HG03097 (cell line): Measurements from ENCODE around the gene CSF2.

Experiments
- ATAC-seq: cut with Tn5 transposase; IDR thresholded peaks from one replicate; pipeline ENCODE4 v1.9.1; 2021; ENCODE audit not compliant: unreplicated experiment, low FRiP score

Gene CSF2

GRCh38 chr5:132067941-132068808, 5.4 kb upstream of the CSF2 start:
- ATAC-seq: no peak

- no peak for ATAC-seq
Measured at GRCh38 chr5:132069561-132069960, 4.0 kb upstream of the CSF2 start.

DNA sequence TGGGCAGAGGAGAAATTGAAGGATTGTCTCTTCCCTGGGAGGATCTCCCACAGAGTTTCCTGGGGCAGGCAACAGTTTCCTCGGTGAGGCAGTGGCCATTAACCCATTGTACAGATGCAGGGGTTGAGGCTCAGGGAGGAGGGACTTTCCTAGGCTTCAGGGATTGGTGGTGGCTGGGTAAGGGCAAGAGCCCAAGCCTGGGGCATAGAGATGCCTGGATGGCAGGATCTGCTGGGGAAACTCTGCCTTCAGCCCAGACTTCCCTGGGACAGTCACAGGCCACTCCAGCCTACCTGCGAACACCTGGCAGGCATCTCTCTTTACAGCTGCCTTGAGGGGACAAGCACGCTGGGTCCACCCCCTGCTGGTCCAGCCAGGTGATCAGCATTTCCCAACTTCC, 3.6 kb upstream of the CSF2 start:
- no peak for ATAC-seq

GRCh38 chr5:132070460-132071337, 2.9 kb upstream of the CSF2 start:
- ATAC-seq: no peak

DNA sequence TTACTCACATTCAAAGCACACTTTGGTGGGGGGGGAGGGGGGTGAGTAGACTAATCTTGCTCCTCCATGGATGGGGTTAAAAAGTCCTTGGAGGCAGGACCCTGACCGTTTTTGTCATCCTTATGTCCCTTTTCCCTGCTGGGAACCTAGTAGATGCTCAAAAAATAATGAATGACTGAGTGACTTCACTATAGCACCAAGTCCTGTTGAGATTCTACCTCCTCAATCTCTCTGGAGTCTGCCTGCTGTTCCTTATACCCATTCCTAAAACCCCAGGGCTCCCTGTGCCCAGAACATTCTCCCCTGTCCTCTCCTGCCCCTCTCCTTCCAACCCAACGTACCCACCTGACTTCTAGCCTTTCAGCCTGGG, 2.3 kb upstream of the CSF2 start:
- no peak for ATAC-seq

DNA sequence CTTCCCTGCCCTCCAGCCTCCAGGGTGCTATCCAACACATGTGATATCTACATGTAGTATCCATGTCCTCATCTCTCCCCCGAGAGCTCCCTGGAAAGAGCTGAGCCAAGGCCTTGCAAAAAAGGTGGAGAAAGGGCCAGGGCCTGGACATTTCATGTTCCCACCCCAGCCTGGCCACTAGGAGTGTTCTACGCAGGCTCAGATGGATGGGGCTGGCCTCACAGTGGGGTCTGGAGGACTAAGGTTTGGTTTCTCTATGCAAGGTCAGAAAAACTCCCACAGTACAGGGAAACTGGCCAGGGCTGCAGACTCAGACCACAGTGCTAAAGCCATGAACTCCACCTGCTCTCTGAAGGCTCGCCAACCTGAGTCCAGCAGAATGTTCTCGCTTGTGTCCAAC, 1.5 kb upstream of the CSF2 start:
- no peak for ATAC-seq

- ATAC-seq: no peak
Measured at GRCh38 chr5:132072528-132072927, 1.1 kb upstream of the CSF2 start.

GRCh38 chr5:132074091-132074771, 642 bp downstream of the CSF2 start:
- no peak for ATAC-seq

DNA sequence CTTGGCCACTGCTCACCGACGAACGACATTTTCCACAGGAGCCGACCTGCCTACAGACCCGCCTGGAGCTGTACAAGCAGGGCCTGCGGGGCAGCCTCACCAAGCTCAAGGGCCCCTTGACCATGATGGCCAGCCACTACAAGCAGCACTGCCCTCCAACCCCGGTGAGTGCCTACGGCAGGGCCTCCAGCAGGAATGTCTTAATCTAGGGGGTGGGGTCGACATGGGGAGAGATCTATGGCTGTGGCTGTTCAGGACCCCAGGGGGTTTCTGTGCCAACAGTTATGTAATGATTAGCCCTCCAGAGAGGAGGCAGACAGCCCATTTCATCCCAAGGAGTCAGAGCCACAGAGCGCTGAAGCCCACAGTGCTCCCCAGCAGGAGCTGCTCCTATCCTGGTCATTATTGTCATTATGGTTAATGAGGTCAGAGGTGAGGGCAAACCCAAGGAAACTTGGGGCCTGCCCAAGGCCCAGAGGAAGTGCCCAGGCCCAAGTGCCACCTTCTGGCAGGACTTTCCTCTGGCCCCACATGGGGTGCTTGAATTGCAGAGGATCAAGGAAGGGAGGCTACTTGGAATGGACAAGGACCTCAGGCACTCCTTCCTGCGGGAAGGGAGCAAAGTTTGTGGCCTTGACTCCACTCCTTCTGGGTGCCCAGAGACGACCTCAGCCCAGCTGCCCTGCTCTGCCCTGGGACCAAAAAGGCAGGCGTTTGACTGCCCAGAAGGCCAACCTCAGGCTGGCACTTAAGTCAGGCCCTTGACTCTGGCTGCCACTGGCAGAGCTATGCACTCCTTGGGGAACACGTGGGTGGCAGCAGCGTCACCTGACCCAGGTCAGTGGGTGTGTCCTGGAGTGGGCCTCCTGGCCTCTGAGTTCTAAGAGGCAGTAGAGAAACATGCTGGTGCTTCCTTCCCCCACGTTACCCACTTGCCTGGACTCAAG, 1.5 kb downstream of the CSF2 start:
- no peak for ATAC-seq

DNA sequence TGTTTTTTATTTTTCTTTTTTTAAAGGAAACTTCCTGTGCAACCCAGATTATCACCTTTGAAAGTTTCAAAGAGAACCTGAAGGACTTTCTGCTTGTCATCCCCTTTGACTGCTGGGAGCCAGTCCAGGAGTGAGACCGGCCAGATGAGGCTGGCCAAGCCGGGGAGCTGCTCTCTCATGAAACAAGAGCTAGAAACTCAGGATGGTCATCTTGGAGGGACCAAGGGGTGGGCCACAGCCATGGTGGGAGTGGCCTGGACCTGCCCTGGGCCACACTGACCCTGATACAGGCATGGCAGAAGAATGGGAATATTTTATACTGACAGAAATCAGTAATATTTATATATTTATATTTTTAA, 2.1 kb downstream of the CSF2 start:
- no peak for ATAC-seq

DNA sequence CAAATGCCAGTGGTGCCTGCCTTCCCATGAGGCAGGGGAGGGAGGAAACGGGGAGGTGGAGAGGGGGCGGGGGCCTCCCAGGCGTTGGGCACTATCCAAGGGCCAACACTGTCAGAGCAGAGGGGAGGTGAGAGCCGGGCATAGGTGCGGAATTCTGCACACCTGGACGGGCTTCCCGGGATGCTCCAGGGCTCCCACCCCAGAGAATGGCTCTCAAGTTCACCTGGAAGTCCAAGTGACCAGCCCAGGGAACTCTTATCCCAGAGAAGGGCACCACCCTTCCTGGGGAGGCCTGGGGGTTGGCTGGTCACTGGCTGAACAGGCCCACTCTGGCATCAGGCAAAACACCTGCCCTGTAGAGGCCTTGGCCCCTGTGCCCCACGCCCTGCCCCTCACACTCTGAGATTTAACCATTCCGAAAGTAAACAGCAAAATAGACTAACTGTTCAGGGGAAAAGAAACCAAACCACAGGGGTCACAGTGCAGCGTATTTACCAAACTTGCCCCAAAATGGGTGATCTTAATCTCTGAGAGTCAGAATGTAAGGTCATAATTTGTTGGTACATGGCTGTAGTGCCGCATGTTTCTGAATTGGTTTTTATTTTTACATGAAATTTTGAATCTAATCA, 2.7 kb downstream of the CSF2 start:
- ATAC-seq: no peak

GRCh38 chr5:132076983-132077382, 3.4 kb downstream of the CSF2 start:
- no peak for ATAC-seq

- no peak for ATAC-seq
Measured at GRCh38 chr5:132079081-132079480, 5.5 kb downstream of the CSF2 start.

GRCh38 chr5:132079619-132080018, 6.0 kb downstream of the CSF2 start:
- ATAC-seq: no peak

DNA sequence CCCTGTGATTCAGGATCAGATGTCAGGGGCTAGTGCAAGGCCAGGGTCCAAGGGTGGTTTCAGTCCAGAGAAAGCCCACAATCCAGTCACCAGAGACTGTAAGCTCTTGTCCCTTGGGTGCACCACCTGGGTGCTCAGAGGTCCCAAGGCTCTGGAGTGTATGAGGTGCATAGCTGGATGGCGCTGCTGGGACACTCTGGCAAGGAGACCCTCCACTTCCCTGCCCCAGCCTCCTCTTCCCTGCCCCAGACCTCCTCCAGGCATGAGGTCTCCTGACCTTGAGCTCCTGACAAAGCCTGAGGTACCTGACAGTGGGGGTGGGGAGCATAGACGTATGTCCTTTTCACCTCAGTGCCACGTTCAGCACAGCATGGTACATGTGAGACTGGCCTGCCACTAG, 7.0 kb downstream of the CSF2 start:
- no peak for ATAC-seq

GRCh38 chr5:132081458-132081857, 7.9 kb downstream of the CSF2 start:
- ATAC-seq: no peak

GRCh38 chr5:132082329-132083023, 8.9 kb downstream of the CSF2 start:
- no peak for ATAC-seq

GRCh38 chr5:132083071-132083678, 9.6 kb downstream of the CSF2 start:
- ATAC-seq: no peak

DNA sequence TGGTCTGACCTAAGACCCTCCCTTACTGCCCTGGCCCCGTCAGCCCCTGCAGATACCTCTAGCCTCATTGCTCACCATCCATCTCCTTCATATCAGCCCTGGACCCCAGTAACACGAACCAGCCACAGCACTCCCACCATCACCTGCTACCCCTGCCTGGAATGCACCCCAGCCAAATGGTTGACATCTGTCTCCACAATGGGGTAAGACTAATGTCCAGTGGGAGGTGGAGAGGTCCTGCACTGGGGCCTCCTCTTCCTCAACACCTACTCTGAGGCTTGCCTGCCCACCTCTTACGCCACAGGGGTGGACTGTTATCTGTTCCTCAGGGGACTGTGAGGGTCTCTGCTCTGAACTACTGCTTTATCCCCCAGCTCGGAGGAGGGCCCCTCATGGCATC, 12.1 kb downstream of the CSF2 start:
- no peak for ATAC-seq
